Retinal pigment epithelial cell (primary cell): ENCODE results near the gene PRDX2.

Experiments
- DNase-seq: peaks from one replicate; pipeline ENCODE4 v3.0.0-alpha.2; 2010; ENCODE audit warnings: low read depth
- H3K4me3 ChIP-seq: 2 replicates; pipeline ENCODE4 v1.5.1; 2011; ENCODE audit warnings: mild to moderate bottlenecking, low read length, control low read depth, moderate library complexity
- CTCF ChIP-seq: conservative IDR thresholded peaks from 2 replicates; pipeline ENCODE4 v1.5.1; 2011; ENCODE audit warnings: low read depth, low read length, control low read depth, inconsistent platforms

Gene PRDX2

GRCh38 chr19:12782424-12783290 is 18.9 kb downstream of the PRDX2 start:
- peak; percentile 6 for TF ChIP-seq CTCF
- no peak for DNase-seq
- H3K4me3 ChIP-seq = peak overlapping the region; percentile 49

GRCh38 chr19:12782174-12782423 is 19.5 kb downstream of the PRDX2 start:
- TF ChIP-seq CTCF = no peak
- no peak for DNase-seq
- H3K4me3 ChIP-seq = peak overlapping the region; percentile 49

GRCh38 chr19:12779162-12779993 is 22.2 kb downstream of the PRDX2 start:
- no peak overlapping the region for H3K4me3 ChIP-seq
- DNase-seq = no peak
- no peak for TF ChIP-seq CTCF

- no peak for DNase-seq
- H3K4me3 ChIP-seq = peak overlapping the region; percentile 68
- TF ChIP-seq CTCF = no peak
These were observed 22.8 kb downstream of the PRDX2 start for GRCh38 chr19:12778905-12779161.

GRCh38 chr19:12778017-12778904 is 23.3 kb downstream of the PRDX2 start:
- H3K4me3 ChIP-seq = peak overlapping the region; percentile 68
- no peak for TF ChIP-seq CTCF
- DNase-seq = no peak

GRCh38 chr19:12777217-12778016 is 24.2 kb downstream of the PRDX2 start:
- peak overlapping the region; percentile 68 for H3K4me3 ChIP-seq
- no peak for DNase-seq
- peak; percentile 91 for TF ChIP-seq CTCF
